ENCODE results near the gene COL15A1.

The COL15A1 gene

GRCh38 chr9:98927724-98928123, 16.0 kb upstream of the COL15A1 start:
- Histone ChIP-seq H3K9ac (ENCODE audit: low read depth in 1 of 2, low read length in 2 of 2) (no peak overlapping the region), H3K27ac (ENCODE audit: low read depth, low read length) (no peak overlapping the region), H3K4me1 (ENCODE audit: control insufficient read depth in 1 of 2, insufficient read depth in 2 of 2, low read length in 2 of 2) (peaks cover 0 to 1% of the 10 kb centered on the region in 2 donors), H3K27me3 (ENCODE audit: control insufficient read depth in 1 of 2, insufficient read depth in 2 of 2, low read length in 2 of 2) (no peaks in the 10 kb centered on the region), H3K4me3 (ENCODE audit: low read depth in 1 of 2, low read length in 2 of 2) (no peak overlapping the region), H3K36me3 (ENCODE audit: control insufficient read depth in 1 of 2, insufficient read depth in 2 of 2, low read length in 2 of 2) (no peaks in the 10 kb centered on the region), H3K9me3 (ENCODE audit: control insufficient read depth in 1 of 2, low read length in 2 of 2) (no peaks in the 10 kb centered on the region)

DNA sequence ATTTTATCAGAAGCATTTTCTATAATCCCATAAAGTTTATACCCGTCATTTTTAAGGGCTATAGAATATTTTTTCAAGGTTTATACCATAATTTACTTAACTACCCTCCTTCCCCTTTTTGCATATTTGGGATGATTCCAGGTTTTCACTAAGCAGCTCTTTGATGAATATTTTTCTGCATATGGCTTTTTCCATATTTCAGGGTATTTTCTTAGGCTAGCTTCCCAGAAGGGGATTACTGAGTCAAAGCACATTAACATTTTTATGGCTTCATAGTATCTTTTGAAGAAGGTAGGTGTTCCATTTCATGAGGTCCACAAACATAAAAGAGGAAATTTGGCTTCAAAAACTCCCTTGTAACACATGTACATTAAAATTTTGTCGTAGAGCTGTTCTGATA, 14.6 kb upstream of the COL15A1 start:
- Histone ChIP-seq H3K9me3 (ENCODE audit: control insufficient read depth in 1 of 2, low read length in 2 of 2) (no peaks in the 10 kb centered on the region), H3K9ac (ENCODE audit: low read depth in 1 of 2, low read length in 2 of 2) (no peak overlapping the region), H3K4me3 (ENCODE audit: low read depth in 1 of 2, low read length in 2 of 2) (no peak overlapping the region), H3K4me1 (ENCODE audit: control insufficient read depth in 1 of 2, insufficient read depth in 2 of 2, low read length in 2 of 2) (no peaks in the 10 kb centered on the region), H3K27me3 (ENCODE audit: control insufficient read depth in 1 of 2, insufficient read depth in 2 of 2, low read length in 2 of 2) (no peaks in the 10 kb centered on the region), H3K27ac (ENCODE audit: low read depth, low read length) (no peak overlapping the region), H3K36me3 (ENCODE audit: control insufficient read depth in 1 of 2, insufficient read depth in 2 of 2, low read length in 2 of 2) (no peaks in the 10 kb centered on the region)

- H3K9ac ChIP-seq (ENCODE audit: low read depth in 1 of 2, low read length in 2 of 2): no peak overlapping the region
- H3K4me3 ChIP-seq (ENCODE audit: low read depth in 1 of 2, low read length in 2 of 2): no peak overlapping the region
- H3K27ac ChIP-seq (ENCODE audit: low read depth, low read length): no peak overlapping the region
- no peaks in the 10 kb centered on the region for H3K4me1 ChIP-seq (ENCODE audit: control insufficient read depth in 1 of 2, insufficient read depth in 2 of 2, low read length in 2 of 2)
- H3K27me3 ChIP-seq (ENCODE audit: control insufficient read depth in 1 of 2, insufficient read depth in 2 of 2, low read length in 2 of 2): no peaks in the 10 kb centered on the region
- no peaks in the 10 kb centered on the region for H3K36me3 ChIP-seq (ENCODE audit: control insufficient read depth in 1 of 2, insufficient read depth in 2 of 2, low read length in 2 of 2)
- H3K9me3 ChIP-seq (ENCODE audit: control insufficient read depth in 1 of 2, low read length in 2 of 2): no peaks in the 10 kb centered on the region
Observed at GRCh38 chr9:98929895-98930341, 13.8 kb upstream of the COL15A1 start.

DNA sequence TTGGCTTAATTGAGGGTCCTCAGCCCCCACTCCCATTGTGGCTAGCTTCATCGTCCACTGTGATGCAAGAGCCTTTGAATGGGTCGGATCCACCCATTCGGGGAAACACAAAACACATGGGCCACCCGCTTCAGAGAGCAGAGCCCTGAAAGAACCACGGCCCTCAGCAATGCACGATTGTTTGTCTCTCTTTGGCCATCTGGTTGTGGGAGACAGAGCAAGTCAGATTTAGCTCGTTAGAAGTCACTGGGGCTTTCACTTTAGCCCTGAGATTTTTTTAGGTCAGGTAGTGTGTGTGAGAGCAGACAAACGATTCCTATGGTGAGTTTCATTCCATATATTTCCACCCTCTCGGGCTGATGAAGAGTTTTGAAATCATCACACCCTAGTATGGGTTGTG, 12.9 kb upstream of the COL15A1 start:
- no peak overlapping the region for H3K27ac ChIP-seq (ENCODE audit: low read depth, low read length)
- H3K9me3 ChIP-seq (ENCODE audit: control insufficient read depth in 1 of 2, low read length in 2 of 2): no peaks in the 10 kb centered on the region
- no peaks in the 10 kb centered on the region for H3K36me3 ChIP-seq (ENCODE audit: control insufficient read depth in 1 of 2, insufficient read depth in 2 of 2, low read length in 2 of 2)
- no peak overlapping the region for H3K9ac ChIP-seq (ENCODE audit: low read depth in 1 of 2, low read length in 2 of 2)
- no peaks in the 10 kb centered on the region for H3K4me1 ChIP-seq (ENCODE audit: control insufficient read depth in 1 of 2, insufficient read depth in 2 of 2, low read length in 2 of 2)
- H3K27me3 ChIP-seq (ENCODE audit: control insufficient read depth in 1 of 2, insufficient read depth in 2 of 2, low read length in 2 of 2): peaks cover 0 to 3% of the 10 kb centered on the region in 2 donors
- no peak overlapping the region for H3K4me3 ChIP-seq (ENCODE audit: low read depth in 1 of 2, low read length in 2 of 2)

- Histone ChIP-seq H3K4me1 (ENCODE audit: control insufficient read depth in 1 of 2, insufficient read depth in 2 of 2, low read length in 2 of 2) (no peaks in the 10 kb centered on the region), H3K9ac (ENCODE audit: low read depth in 1 of 2, low read length in 2 of 2) (no peak overlapping the region)
Observed at GRCh38 chr9:98931600-98932389, 11.9 kb upstream of the COL15A1 start.

DNA sequence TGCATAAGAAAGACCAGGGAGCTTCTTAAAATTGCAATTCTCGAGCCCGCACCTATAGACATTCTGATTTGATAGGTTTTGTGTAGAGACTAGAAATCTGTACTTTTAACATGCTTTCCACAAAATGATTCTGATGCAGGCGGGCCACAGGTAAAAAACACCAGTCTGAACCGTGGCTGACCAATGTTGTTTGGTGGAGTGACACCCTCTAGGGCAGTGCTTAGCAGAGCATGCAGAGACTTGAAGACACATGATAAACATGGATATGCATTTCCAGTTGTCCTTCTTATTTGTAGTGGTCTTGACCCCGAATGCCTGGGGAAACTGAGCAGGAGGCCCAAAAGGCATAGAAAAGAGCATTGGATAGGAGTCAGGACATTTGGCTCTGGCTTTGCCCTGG, 10.5 kb upstream of the COL15A1 start:
- H3K9me3 ChIP-seq (ENCODE audit: control insufficient read depth in 1 of 2, low read length in 2 of 2): no peaks in the 10 kb centered on the region
- no peak overlapping the region for H3K4me3 ChIP-seq (ENCODE audit: low read depth in 1 of 2, low read length in 2 of 2)
- H3K27ac ChIP-seq (ENCODE audit: low read depth, low read length): no peak overlapping the region
- H3K4me1 ChIP-seq (ENCODE audit: control insufficient read depth in 1 of 2, insufficient read depth in 2 of 2, low read length in 2 of 2): no peaks in the 10 kb centered on the region
- H3K27me3 ChIP-seq (ENCODE audit: control insufficient read depth in 1 of 2, insufficient read depth in 2 of 2, low read length in 2 of 2): peaks cover 0 to 3% of the 10 kb centered on the region in 2 donors
- H3K9ac ChIP-seq (ENCODE audit: low read depth in 1 of 2, low read length in 2 of 2): no peak overlapping the region
- H3K36me3 ChIP-seq (ENCODE audit: control insufficient read depth in 1 of 2, insufficient read depth in 2 of 2, low read length in 2 of 2): no peaks in the 10 kb centered on the region

More at GRCh38 chr9:98931600-98932389, 11.9 kb upstream of the COL15A1 start:
- H3K9me3 ChIP-seq (ENCODE audit: control insufficient read depth in 1 of 2, low read length in 2 of 2): no peaks in the 10 kb centered on the region
- peaks cover 0 to 3% of the 10 kb centered on the region in 2 donors for H3K27me3 ChIP-seq (ENCODE audit: control insufficient read depth in 1 of 2, insufficient read depth in 2 of 2, low read length in 2 of 2)
- no peaks in the 10 kb centered on the region for H3K36me3 ChIP-seq (ENCODE audit: control insufficient read depth in 1 of 2, insufficient read depth in 2 of 2, low read length in 2 of 2)
- no peak overlapping the region for H3K27ac ChIP-seq (ENCODE audit: low read depth, low read length)
- no peak overlapping the region for H3K4me3 ChIP-seq (ENCODE audit: low read depth in 1 of 2, low read length in 2 of 2)

DNA sequence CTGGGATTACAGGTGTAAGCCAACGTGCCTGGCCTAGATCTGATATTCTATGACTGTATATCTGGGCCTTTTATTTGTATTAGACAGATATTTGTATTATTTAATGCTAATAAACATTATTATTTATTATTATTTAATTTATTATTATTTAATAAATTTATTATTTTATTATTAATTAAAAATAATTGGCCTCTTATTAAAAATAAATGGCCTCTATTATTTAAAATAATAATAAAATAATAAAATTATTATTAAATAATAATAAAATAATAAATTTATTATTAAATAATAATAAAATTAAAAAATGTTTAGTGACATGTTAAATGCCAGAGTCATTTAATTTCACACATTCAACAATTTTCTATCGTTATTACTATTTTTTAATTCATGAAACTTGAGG, 9.8 kb upstream of the COL15A1 start:
- no peaks in the 10 kb centered on the region for H3K36me3 ChIP-seq (ENCODE audit: control insufficient read depth in 1 of 2, insufficient read depth in 2 of 2, low read length in 2 of 2)
- H3K27me3 ChIP-seq (ENCODE audit: control insufficient read depth in 1 of 2, insufficient read depth in 2 of 2, low read length in 2 of 2): peaks cover 0 to 3% of the 10 kb centered on the region in 2 donors
- H3K27ac ChIP-seq (ENCODE audit: low read depth, low read length): no peak overlapping the region
- H3K9ac ChIP-seq (ENCODE audit: low read depth in 1 of 2, low read length in 2 of 2): no peak overlapping the region
- no peaks in the 10 kb centered on the region for H3K4me1 ChIP-seq (ENCODE audit: control insufficient read depth in 1 of 2, insufficient read depth in 2 of 2, low read length in 2 of 2)
- no peaks in the 10 kb centered on the region for H3K9me3 ChIP-seq (ENCODE audit: control insufficient read depth in 1 of 2, low read length in 2 of 2)
- H3K4me3 ChIP-seq (ENCODE audit: low read depth in 1 of 2, low read length in 2 of 2): no peak overlapping the region

DNA sequence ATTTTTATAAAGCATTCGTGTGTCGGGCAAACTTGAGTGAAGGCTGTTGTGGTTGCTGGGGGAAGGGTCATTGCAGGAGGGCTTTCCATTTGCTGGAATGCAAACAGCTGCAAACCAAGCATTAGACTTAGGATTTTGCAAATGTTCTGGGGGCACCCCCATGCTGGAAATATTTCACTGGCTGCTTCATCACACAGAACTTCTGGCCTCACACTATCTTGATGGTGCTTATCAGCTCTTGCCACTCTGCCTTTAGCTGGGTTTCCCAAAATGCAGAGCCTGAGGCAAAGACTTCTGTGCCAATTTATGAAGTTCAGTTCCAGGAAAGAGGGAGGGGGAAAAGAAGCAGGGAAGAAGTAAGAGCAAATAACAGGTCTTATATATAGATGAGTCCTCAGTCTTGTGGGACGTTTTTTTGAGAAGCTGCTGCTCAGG, 8.6 kb upstream of the COL15A1 start:
- H3K36me3 ChIP-seq (ENCODE audit: control insufficient read depth in 1 of 2, insufficient read depth in 2 of 2, low read length in 2 of 2): no peaks in the 10 kb centered on the region
- H3K9me3 ChIP-seq (ENCODE audit: control insufficient read depth in 1 of 2, low read length in 2 of 2): no peaks in the 10 kb centered on the region
- H3K9ac ChIP-seq (ENCODE audit: low read depth in 1 of 2, low read length in 2 of 2): no peak overlapping the region
- peaks cover 0 to 3% of the 10 kb centered on the region in 2 donors for H3K27me3 ChIP-seq (ENCODE audit: control insufficient read depth in 1 of 2, insufficient read depth in 2 of 2, low read length in 2 of 2)
- no peak overlapping the region for H3K4me3 ChIP-seq (ENCODE audit: low read depth in 1 of 2, low read length in 2 of 2)
- no peaks in the 10 kb centered on the region for H3K4me1 ChIP-seq (ENCODE audit: control insufficient read depth in 1 of 2, insufficient read depth in 2 of 2, low read length in 2 of 2)
- no peak overlapping the region for H3K27ac ChIP-seq (ENCODE audit: low read depth, low read length)

DNA sequence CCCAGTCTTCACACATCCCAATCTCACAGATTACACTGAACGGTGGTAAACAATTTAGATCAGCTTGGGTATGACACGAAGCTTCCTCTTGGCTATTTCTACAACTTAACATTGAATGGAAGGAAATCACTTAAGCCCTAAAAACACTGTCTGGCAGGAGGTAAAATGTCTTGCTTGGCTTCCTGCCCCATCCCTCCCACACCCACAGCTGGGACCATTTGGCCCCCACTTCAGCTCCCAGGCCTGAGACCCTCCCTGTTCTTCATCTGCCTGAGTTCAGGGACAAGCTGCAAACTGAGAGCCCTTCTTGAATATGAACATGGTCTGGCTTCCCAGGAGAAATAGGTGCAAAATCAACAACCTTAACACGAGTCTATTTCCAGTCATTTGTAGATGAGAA, 3.4 kb upstream of the COL15A1 start:
- Histone ChIP-seq H3K9me3 (ENCODE audit: control insufficient read depth in 1 of 2, low read length in 2 of 2) (no peaks in the 10 kb centered on the region), H3K4me3 (ENCODE audit: low read depth in 1 of 2, low read length in 2 of 2) (no peak overlapping the region), H3K36me3 (ENCODE audit: control insufficient read depth in 1 of 2, insufficient read depth in 2 of 2, low read length in 2 of 2) (no peaks in the 10 kb centered on the region), H3K4me1 (ENCODE audit: control insufficient read depth in 1 of 2, insufficient read depth in 2 of 2, low read length in 2 of 2) (no peaks in the 10 kb centered on the region), H3K27ac (ENCODE audit: low read depth, low read length) (no peak overlapping the region), H3K9ac (ENCODE audit: low read depth in 1 of 2, low read length in 2 of 2) (no peak overlapping the region), H3K27me3 (ENCODE audit: control insufficient read depth in 1 of 2, insufficient read depth in 2 of 2, low read length in 2 of 2) (peaks cover 25 to 32% of the 10 kb centered on the region in 2 donors)

GRCh38 chr9:98941946-98942523, 1.7 kb upstream of the COL15A1 start:
- Histone ChIP-seq H3K36me3 (ENCODE audit: control insufficient read depth in 1 of 2, insufficient read depth in 2 of 2, low read length in 2 of 2) (no peaks in the 10 kb centered on the region), H3K4me1 (ENCODE audit: control insufficient read depth in 1 of 2, insufficient read depth in 2 of 2, low read length in 2 of 2) (no peaks in the 10 kb centered on the region), H3K9me3 (ENCODE audit: control insufficient read depth in 1 of 2, low read length in 2 of 2) (no peaks in the 10 kb centered on the region), H3K27ac (ENCODE audit: low read depth, low read length) (no peak overlapping the region), H3K4me3 (ENCODE audit: low read depth in 1 of 2, low read length in 2 of 2) (no peak overlapping the region), H3K27me3 (ENCODE audit: control insufficient read depth in 1 of 2, insufficient read depth in 2 of 2, low read length in 2 of 2) (peaks cover 34 to 38% of the 10 kb centered on the region in 2 donors), H3K9ac (ENCODE audit: low read depth in 1 of 2, low read length in 2 of 2) (no peak overlapping the region)

Measured in duodenal mucosa (tissue), 2 donors.